GM19240 (cell line): ENCODE results near the gene TRAPPC11.

Source experiments
- DNase-seq: peaks from one replicate; pipeline ENCODE4 v3.0.0; 2011; ENCODE audit warnings: low spot score; ENCODE audit not compliant: insufficient read length

Gene TRAPPC11

DNA sequence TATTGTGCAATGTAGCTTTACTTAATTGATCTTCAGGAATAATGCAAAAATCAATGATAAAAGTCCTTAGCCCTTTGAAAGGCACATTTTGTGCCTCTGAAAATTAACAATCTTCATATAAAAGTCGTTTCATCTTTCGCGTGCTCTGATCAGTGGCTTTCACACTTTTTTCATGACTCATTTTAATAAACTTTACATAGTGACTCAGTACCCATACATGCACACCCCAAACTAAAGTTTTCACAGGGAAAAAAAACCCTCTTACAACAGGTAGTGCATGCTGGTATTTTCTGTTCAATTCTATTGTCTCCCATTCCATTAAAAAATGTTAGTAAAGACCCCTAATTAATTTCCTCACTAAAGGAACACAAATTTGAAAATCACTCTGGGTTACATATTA is 21.6 kb upstream of the TRAPPC11 start:
- DNase-seq = no peak

DNA sequence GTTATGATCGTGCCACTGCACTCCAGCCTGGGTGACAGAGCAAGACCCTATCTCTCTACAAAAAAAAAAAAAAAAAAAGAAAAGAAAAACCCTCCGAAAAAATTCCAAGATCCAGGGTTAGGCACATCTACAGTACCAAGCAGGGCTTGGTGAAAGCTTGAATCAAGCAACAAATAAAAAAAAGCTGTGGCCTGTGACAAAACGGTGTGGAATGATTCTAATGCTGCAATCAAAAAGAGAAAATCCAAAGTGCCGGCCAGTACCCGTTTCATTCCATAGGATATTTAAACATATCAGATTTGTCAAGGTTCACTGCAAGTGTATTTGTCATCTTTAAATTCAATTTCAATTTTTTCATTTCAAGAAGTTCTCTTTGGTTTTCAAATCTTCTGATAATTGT is 20.7 kb upstream of the TRAPPC11 start:
- DNase-seq = no peak

DNA sequence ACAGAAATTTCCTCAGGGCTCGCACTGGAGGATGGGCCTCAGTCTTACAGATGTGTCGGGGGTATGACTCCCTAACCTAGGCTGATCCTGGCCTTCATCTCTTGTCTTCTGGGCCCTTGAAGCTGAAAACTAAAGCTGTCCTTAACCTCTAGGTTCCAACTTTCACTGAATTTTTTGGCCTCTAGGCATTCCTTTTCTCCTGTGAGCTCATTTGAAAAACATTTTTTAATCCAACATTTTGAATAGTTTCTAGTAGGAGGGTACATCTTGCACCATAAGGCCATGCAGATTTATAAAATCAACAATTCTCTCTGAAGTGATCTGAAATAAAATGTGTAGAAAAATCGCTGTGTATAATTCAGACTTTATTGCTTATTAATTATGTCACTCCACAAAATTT is 19.8 kb upstream of the TRAPPC11 start:
- no peak for DNase-seq

DNA sequence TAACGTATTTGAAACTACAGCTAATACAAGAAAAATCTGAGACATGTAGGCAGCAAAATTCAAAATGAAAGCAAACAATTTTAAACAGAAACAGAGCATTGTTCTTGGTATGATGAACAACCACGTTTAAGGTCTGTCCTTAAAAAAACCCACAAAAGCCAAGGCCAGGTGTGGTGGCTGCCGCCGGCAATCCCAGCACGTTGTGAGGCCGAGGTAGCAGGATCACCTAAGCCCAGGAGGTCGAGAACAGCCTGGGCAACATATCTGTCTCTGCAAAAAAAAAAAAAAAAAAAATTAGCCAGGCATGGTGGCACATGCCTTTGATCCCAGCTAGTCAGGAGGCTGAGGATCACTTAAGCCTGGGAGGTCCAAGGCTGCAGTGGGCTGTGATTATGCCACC is 13.8 kb upstream of the TRAPPC11 start:
- no peak for DNase-seq

- no peak for DNase-seq
Measured at GRCh38 chr4:183657564-183657963, 1.5 kb upstream of the TRAPPC11 start.

- DNase-seq = no peak
Measured at GRCh38 chr4:183658362-183659028, 598 bp upstream of the TRAPPC11 start.

GRCh38 chr4:183659872-183660242 is 764 bp downstream of the TRAPPC11 start:
- no peak for DNase-seq

DNA sequence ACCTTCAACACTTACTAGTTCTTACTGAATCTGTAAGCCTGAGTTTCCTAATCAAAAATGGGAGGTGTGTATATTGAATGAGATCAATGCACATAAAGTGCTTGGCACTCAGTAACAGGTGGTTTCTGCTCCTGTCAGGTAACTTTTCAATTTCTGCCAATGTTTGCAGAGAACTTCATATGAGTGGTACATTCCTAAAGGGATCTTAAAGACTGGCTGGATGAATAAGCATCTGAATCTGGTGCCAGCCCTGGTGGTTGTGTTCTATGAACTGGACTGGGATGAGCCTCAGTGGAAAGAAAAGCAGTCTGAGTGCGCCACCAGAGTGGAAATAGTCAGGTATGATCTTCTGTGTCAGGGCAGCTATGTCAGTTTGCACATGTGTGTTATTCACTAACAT is 7.0 kb downstream of the TRAPPC11 start:
- no peak for DNase-seq

DNA sequence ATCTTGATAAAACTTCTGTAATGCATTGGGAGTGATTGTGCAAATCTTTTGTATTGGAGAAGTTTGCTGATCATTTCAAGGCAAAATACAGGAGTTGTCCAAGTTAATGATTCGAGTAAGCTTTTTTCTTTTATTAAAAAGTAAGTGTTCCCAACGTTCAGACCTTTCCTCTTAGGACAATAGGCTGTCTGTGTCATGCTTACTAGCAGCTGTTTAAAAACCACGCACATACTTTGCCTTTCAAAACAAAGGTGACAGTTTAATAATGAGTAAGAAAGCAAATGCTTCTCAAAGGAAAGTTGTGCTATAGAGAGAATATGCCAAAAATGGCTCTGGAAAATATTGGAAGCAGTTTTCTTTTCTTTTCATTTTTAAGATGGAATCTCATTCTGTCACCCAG is 11.2 kb downstream of the TRAPPC11 start:
- no peak for DNase-seq

DNA sequence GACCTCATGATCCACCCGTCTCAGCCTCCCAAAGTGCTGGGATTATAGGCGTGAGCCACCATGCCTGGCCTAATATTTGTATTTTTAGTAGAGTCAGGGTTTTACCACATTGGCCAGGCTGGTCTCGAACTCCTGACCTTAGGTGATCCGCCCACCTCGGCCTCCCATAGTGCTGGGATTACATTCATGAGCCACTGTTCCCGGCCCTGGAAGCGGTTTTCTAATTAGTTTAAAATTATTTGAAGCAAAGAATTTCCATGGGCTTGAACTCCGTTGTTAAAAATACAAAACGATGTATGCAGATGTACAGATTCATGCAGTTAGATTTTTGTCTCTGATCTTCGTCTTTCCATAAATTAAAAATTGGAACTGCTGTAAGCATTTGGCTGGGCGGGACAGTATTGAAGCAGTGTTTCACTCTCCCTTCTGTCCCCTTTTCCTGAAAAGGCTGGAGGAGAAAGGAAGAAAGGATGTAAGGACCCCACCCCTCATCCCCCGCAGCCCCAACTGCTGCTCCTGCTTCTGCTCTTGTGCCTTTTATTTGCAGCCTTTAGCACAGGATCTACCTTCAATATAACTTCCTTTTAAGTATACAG is 12.0 kb downstream of the TRAPPC11 start:
- DNase-seq = no peak

DNA sequence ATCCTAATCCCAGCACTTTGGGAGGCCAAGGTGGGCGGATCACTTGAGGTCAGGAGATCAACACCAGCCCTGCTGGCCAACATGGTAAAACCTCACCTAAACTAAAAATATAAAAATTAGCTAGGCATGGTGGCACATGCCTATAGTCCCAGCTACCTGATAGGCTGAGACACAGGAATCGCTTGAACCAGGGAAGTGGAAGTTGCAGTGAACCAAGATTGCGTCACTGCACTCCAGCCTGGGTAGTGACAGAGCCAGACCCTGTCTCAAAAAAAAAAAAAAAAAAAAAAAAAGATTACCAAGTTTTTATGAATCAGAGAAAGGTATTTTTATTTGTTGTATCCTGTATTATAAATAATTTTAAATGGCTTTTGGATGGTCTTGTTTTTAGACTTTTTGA is 15.1 kb downstream of the TRAPPC11 start:
- DNase-seq = no peak

GRCh38 chr4:183675625-183676024 is 16.5 kb downstream of the TRAPPC11 start:
- DNase-seq = no peak

GRCh38 chr4:183681119-183681518 is 22.0 kb downstream of the TRAPPC11 start:
- DNase-seq = no peak

DNA sequence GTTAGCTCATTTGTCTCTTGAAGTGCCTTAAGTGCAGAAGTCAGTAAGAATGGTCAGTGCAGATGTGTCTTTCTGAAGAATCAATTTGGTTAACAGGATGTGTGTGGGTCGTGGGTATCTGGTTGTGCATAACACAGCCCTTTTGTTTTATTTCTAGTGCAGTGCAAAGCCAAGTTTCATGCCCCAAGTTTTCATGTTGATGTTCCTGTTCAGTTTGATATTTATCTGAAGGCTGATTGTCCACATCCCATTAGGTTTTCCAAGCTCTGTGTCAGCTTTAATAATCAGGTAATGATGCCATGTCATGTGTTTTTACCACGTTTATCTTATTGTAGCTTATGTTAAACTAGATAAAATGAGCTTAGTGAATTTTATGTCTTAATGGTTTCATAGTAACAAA is 27.4 kb downstream of the TRAPPC11 start:
- no peak for DNase-seq

DNA sequence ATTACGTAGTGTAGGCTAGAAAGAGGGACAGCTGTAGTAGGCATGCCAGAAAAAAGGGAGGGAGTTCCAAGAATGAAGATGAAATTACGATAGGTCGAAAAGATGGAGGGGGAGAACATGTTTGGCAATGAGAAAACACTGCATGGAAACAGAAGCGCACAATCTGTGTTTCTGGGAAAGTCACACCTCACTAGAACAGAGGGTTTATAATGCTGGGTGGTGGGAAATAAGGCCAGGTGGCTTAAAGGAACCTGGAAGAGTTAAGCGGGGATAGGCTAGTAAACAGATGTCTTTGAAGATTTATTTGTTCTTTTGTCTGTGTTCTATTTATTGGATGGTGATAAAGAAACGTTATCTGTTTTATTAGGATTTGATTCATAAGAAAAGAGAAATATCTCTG is 29.1 kb downstream of the TRAPPC11 start:
- no peak for DNase-seq

DNA sequence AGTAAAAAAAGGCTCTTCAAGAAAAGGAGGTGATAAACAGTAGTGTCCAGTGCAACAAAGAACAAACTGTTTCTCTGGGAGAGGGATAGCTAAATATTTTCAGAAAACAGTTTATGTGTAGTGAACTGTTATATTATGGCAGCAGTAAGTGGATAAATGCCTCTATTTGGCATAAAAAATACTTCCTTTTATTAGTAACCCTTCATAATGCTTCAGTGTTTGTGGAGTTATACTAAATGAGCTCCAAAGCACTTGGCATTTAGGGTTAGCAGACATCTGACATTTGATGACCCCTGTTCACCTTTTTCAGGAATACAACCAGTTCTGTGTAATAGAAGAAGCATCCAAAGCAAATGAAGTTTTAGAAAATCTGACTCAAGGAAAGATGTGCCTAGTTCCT is 31.9 kb downstream of the TRAPPC11 start:
- DNase-seq = no peak

GRCh38 chr4:183691897-183692296 is 32.8 kb downstream of the TRAPPC11 start:
- no peak for DNase-seq

DNA sequence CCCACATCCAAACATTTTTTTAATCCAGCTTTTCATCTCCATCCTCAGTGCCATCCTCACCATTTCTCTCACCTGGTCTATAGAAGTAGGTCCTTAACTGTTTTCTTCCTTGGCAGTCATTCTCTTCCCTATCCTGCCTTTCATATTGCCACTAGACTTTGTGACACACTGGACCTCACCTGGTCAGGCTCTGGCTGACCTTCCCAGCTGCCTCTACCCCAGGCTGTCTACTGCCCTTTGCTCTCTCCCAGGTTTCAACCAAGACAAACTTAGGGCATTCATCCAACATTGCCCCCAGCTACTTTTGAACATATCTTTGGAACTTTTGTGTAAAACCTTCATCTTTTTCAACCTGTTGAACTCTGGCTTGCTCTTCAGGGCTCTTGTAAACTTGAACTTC is 39.8 kb downstream of the TRAPPC11 start:
- DNase-seq = no peak

DNA sequence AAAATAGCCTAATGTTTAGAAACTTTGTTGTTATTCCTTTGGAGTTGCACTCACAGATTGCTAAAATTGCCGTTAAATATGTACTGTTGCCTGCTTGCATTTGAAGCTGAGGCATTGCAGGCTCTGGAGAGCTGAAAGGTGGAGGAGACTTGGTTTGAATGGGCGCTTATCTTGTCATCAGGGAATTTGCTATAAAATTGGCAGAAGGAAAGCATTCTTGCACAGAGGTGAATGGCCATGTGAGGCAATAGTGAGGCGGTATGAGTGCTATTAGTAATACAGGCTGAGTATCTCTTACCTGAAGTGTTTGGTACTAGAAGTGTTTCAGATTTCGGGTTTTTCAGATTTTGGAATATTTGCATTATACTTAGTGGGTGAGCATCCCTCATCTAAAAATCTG is 41.3 kb downstream of the TRAPPC11 start:
- no peak for DNase-seq

GRCh38 chr4:183702492-183702891 is 43.4 kb downstream of the TRAPPC11 start:
- no peak for DNase-seq

DNA sequence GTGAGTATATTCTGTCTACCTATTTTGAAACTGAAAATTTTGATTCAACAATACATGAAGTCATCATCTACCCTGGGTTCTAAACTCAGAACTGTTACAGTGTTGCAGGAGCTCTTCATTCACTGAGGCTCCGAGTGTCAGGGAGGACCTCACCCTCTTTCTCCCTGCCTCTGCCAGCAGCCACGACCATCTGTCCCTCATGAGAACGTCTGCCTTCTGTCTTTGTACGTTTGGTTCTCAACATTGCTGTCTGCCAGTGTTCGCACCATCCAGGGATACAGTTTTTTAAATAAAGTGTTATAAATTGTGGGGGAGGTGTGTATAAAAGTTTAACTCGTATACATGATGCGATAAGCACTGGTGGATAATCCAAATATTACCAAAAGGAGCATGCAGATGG is 55.5 kb downstream of the TRAPPC11 start:
- DNase-seq = no peak

DNA sequence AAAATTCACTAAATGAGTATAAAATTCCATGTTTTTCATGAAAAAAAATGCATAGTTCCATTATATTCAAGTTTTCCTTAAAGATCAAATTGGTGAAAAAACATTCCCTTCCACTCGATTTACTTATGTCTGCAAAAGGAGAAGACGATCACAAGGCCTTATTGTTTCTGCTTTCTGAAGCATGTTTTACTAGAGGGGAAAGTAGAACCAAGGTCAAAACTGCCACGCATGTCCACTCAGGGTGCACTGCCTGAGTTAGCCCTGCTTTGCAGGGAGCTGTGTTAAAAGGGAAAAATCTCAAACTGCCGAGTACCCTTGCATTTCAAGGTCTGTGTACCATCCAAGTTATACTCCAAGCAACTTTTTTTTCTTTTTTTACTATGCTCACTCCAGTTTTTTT is 57.2 kb downstream of the TRAPPC11 start:
- no peak for DNase-seq

DNA sequence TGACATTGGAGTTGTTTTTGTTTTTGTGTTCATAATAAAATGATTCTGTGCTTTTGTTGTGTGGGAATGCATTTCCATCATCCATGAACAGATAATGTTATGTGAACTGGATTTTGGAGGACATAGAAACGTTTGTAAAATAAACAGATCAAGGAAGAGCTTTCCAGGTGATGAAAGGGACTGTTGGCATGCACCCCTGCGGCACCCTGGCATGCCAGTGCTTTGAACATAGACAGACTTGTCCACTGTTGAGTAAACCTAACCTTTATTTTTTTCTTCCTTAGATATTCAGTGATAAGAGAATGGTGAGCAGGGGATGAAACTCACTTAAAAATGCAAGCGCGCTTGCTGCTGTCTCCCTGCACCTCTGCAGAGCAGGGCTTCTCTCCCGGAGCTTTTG is 59.8 kb downstream of the TRAPPC11 start:
- no peak for DNase-seq
